Coronary artery (tissue), 2 donors: ENCODE results near the gene SCLT1.

ENCODE experiments used
- DNase-seq: peaks from one replicate; pipeline ENCODE4 v3.0.0-alpha.2; 2017; ENCODE audit warnings: low spot score
- H3K27ac ChIP-seq, 2 donors: fragments of 200-600 bp; sonication (generic); one replicate each; pipeline ENCODE4 v1.5.1; 2016 to 2019
- H3K4me3 ChIP-seq: fragments of 200-600 bp; sonication (generic); 2 replicates; pipeline ENCODE4 v1.5.1; 2016; ENCODE audit warnings: mild to moderate bottlenecking, moderate library complexity
- CTCF ChIP-seq: fragments of 200-600 bp; sonication (generic); IDR thresholded peaks from one replicate; pipeline ENCODE4 v1.5.1; 2019; ENCODE audit warnings: antibody characterized with exemption

SCLT1 gene

DNA sequence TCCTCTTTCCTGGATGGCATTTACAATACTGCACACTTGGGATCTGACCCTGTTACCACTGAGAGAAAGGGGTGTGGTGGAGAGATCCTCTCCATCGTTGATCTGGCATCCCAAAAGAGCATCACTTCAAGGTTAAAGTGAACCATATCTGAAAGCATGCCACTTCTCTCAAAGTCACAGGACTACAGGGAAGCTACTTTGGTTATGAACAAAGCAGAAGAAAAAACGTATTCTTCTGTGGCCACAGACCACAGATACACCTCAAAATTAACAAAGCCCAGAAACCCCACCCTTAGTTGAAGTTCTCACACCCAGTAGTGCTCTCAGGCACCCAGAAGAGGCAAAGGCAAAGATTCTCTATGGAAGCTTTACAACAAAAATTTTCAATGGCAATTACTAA is 175.6 kb downstream of the SCLT1 start:
- Histone ChIP-seq H3K27ac (no peak overlapping the region), H3K4me3 (no peak overlapping the region)
- no peak for DNase-seq
- TF ChIP-seq CTCF: no peak

- DNase-seq: no peak
- Histone ChIP-seq H3K4me3 (no peak overlapping the region), H3K27ac (peak overlapping the region in 1 of 2 donors; percentile 35)
- no peak for TF ChIP-seq CTCF
Observed at GRCh38 chr4:128916832-128917231, 176.5 kb downstream of the SCLT1 start.

DNA sequence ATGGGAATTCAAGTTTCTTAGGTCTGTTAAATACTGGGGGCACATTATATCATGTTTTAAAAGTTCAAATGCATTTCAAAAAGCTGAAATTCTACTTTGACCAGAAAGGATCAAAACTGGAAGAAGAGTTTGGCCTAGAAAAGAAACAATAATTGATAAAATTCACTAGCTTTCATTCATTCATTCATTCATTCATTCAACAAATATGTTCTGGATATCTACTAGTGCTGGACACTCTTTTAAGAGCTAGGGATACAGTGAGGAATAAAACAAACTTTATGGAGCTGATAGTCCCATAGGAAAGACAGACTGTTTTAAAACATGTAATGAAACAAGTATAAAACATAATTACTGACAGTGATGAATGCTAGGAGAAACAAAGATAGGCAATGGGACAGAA is 177.8 kb downstream of the SCLT1 start:
- no peak for TF ChIP-seq CTCF
- Histone ChIP-seq H3K4me3 (no peak overlapping the region), H3K27ac (no peak overlapping the region)
- no peak for DNase-seq

DNA sequence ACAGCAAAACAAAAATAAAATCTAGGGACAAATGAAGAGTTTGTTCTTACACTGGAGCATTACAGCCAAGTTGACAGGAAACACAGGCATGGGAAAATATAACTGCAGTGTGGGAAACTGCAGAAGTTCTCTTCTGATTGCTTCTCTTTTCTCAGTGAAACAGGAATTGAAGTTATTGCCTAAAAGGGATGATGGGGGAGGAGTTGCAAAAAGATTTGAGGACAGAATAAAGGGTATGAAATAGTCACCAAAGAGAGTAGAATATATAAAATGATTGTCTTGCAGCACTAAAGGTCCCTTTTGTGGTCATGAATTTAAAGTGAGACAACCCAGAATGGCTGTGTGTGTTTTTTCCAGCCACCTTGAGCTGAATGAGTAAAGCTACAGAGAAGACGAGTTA is 180.1 kb downstream of the SCLT1 start:
- no peak overlapping the region for H3K4me3 ChIP-seq
- no peak for TF ChIP-seq CTCF
- no peak for DNase-seq
- H3K27ac ChIP-seq: no peak overlapping the region

GRCh38 chr4:128908735-128909134 is 184.6 kb downstream of the SCLT1 start:
- no peak overlapping the region for H3K27ac ChIP-seq

GRCh38 chr4:128907981-128908380 is 185.4 kb downstream of the SCLT1 start:
- Histone ChIP-seq H3K27ac (no peak overlapping the region), H3K4me3 (no peak overlapping the region)
- TF ChIP-seq CTCF: no peak
- no peak for DNase-seq

More at GRCh38 chr4:128908735-128909134, 184.6 kb downstream of the SCLT1 start:
- no peak for TF ChIP-seq CTCF
- H3K4me3 ChIP-seq: no peak overlapping the region
- no peak for DNase-seq

DNA sequence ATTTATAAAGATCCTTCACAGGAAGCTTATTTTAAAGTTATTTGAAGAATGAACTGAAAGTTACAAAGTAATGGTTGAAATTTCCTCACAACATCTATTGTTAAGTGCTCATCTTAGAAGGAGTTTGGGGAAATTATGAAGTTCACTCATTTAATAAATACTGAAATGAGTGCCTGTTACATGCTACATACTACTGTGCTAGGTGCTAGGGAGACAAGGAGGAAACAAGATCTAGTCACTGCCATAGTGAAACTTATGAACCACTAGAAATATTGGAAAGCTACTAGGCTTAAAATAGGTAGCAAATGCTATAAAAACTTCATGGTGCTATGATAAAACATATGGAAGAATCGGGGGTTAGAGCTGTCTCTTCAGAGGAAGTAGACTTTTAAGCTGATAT is 186.8 kb downstream of the SCLT1 start:
- DNase-seq: no peak

More for the DNA sequence above, 186.8 kb downstream of the SCLT1 start:
- TF ChIP-seq CTCF: no peak
- no peak overlapping the region for H3K27ac ChIP-seq
- H3K4me3 ChIP-seq: no peak overlapping the region
